ENCODE data around the gene GRIP1. TPM values are rescaled to one million over a fixed set of nuclear protein-coding genes. Genes with fewer than 3 reads are reported as not detected.

The GRIP1 gene
- total RNA-seq, 1 experiment from 2014 or later, result 0.23 TPM

- Mint-ChIP-seq H3K36me3 (ENCODE audit: insufficient read depth, unreplicated experiment) (no peaks in the 10 kb centered on the region), H3K27me3 (ENCODE audit: insufficient read depth, unreplicated experiment) (no peaks in the 10 kb centered on the region), H3K27ac (ENCODE audit: unreplicated experiment) (no peak overlapping the region), H3K9me3 (ENCODE audit: unreplicated experiment) (no peaks in the 10 kb centered on the region), H3K4me3 (ENCODE audit: unreplicated experiment) (no peak overlapping the region), H3K4me1 (ENCODE audit: low read depth, unreplicated experiment) (no peaks in the 10 kb centered on the region)
- intact Hi-C loops (cut with micrococcal nuclease; ENCODE audit: unreplicated experiment), result no loop called here
- no peaks in the 10 kb centered on the region for H3K27me3 ChIP-seq (replicated peaks; ENCODE audit: control insufficient read depth, insufficient read depth, low read length)
- no peaks in the 10 kb centered on the region for H3K9me3 ChIP-seq
- no peak overlapping the region for H3K4me3 ChIP-seq (ENCODE audit: low read depth, low read length)
- no peak for TF ChIP-seq CTCF (IDR thresholded peaks at IDR 0.05; ENCODE audit: insufficient read depth in 1 of 2, low read depth in 1 of 2, low read length in 1 of 2, severe bottlenecking in 1 of 2, unreplicated experiment in 1 of 2)
- ChIA-PET POLR2A (no interaction called here), CTCF (no interaction called here)
- H3K4me1 ChIP-seq, result no peaks in the 10 kb centered on the region
- H3K36me3 ChIP-seq (ENCODE audit: control insufficient read depth, insufficient read depth, low read length), result no peaks in the 10 kb centered on the region
- no TSS peak for BruUV-seq (replicated peaks)
- DNase-seq, result no peak
These were observed 355.9 kb downstream of the GRIP1 start for GRCh38 chr12:66323017-66323416.

GRCh38 chr12:66321435-66321834 lies 357.4 kb downstream of the GRIP1 start:
- H3K27ac Mint-ChIP-seq (ENCODE audit: unreplicated experiment), result no peak overlapping the region
- no peaks in the 10 kb centered on the region for H3K27me3 Mint-ChIP-seq (ENCODE audit: insufficient read depth, unreplicated experiment)
- TF ChIP-seq CTCF (IDR thresholded peaks at IDR 0.05; ENCODE audit: insufficient read depth in 1 of 2, low read depth in 1 of 2, low read length in 1 of 2, severe bottlenecking in 1 of 2, unreplicated experiment in 1 of 2), result no peak
- H3K36me3 ChIP-seq (ENCODE audit: control insufficient read depth, insufficient read depth, low read length), result no peaks in the 10 kb centered on the region
- POLR2A ChIA-PET, result no interaction called here
- H3K4me3 ChIP-seq (ENCODE audit: low read depth, low read length), result no peak overlapping the region
- no peak for DNase-seq
- CTCF ChIA-PET, result no interaction called here
- no TSS peak for BruUV-seq (replicated peaks)
- H3K36me3 Mint-ChIP-seq (ENCODE audit: insufficient read depth, unreplicated experiment), result no peaks in the 10 kb centered on the region
- no peaks in the 10 kb centered on the region for H3K27me3 ChIP-seq (replicated peaks; ENCODE audit: control insufficient read depth, insufficient read depth, low read length)
- H3K4me3 Mint-ChIP-seq (ENCODE audit: unreplicated experiment), result no peak overlapping the region
- H3K9me3 Mint-ChIP-seq (ENCODE audit: unreplicated experiment), result no peaks in the 10 kb centered on the region
- no peaks in the 10 kb centered on the region for H3K9me3 ChIP-seq
- no peaks in the 10 kb centered on the region for H3K4me1 ChIP-seq
- no peaks in the 10 kb centered on the region for H3K4me1 Mint-ChIP-seq (ENCODE audit: low read depth, unreplicated experiment)
- intact Hi-C loops (cut with micrococcal nuclease; ENCODE audit: unreplicated experiment), result no loop called here

GRCh38 chr12:66320996-66321395 lies 357.9 kb downstream of the GRIP1 start:
- no TSS peak for BruUV-seq (replicated peaks)
- Mint-ChIP-seq H3K27ac (ENCODE audit: unreplicated experiment) (no peak overlapping the region), H3K9me3 (ENCODE audit: unreplicated experiment) (no peaks in the 10 kb centered on the region), H3K36me3 (ENCODE audit: insufficient read depth, unreplicated experiment) (no peaks in the 10 kb centered on the region), H3K27me3 (ENCODE audit: insufficient read depth, unreplicated experiment) (no peaks in the 10 kb centered on the region), H3K4me3 (ENCODE audit: unreplicated experiment) (no peak overlapping the region), H3K4me1 (ENCODE audit: low read depth, unreplicated experiment) (no peaks in the 10 kb centered on the region)
- POLR2A ChIA-PET, result no interaction called here
- intact Hi-C loops (cut with micrococcal nuclease; ENCODE audit: unreplicated experiment), result no loop called here
- Histone ChIP-seq H3K27me3 (replicated peaks; ENCODE audit: control insufficient read depth, insufficient read depth, low read length) (no peaks in the 10 kb centered on the region), H3K36me3 (ENCODE audit: control insufficient read depth, insufficient read depth, low read length) (no peaks in the 10 kb centered on the region), H3K4me1 (no peaks in the 10 kb centered on the region), H3K9me3 (no peaks in the 10 kb centered on the region), H3K4me3 (ENCODE audit: low read depth, low read length) (no peak overlapping the region)
- no peak for TF ChIP-seq CTCF (IDR thresholded peaks at IDR 0.05; ENCODE audit: insufficient read depth in 1 of 2, low read depth in 1 of 2, low read length in 1 of 2, severe bottlenecking in 1 of 2, unreplicated experiment in 1 of 2)
- no peak for DNase-seq
- CTCF ChIA-PET, result no interaction called here
